ENCODE results near the gene WDR87.

The WDR87 gene

DNA sequence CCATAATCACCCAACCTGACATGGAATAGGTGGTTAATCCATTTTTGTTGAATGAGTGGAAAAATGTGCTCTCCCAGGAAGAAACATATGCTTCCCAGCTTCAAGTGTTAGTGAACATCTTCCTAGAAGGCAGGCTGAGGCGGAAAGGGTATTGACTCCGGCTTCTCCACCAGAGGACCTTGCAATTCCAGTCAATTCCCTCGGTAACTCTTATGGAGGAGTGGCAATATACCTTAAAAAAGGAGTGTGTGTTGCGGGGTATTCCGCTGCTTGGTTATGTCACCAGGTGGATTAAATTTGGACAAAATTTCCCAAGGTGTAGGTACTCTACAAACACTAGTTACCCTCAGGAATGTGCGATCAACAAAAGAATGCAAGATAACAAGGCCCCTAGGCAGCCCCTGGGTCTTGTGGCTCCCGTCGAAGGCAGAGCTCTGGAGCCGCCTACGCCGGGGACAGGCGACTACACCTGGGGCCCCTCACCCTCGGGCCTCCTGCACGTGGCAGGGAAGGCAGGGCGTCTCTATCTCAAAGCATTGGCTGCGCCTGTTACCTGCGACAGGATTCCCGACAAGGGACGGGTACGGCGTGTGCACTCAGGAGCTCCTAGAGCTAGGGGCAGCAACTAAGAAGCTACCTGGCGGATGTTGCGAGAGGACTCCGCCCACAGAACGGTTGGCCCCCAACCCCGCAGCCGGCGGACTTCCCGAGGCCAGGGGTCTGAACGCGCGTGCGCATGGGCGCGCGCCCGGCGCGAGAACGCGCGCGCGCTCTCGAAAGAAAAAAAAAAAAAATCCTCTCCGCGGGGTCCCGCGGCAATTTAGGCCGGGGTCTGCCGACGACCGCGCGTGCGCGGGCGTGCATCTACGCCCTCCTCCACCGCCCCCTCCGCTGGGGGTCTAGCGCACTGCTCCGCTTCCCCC is at the start of gene WDR87:
Gene WDR87, minus strand, starts transcription at position 649 of the 923 bp plus-strand sequence. CDS start 8,355 bp downstream, outside the sequence.
- peak; percentile 68 for DNase-seq

- DNase-seq: no peak
Observed at GRCh38 chr19:37955986-37956385, 49.6 kb upstream of the WDR87 start.

GRCh38 chr19:37954421-37954874 is 48.1 kb upstream of the WDR87 start:
- no peak for DNase-seq

DNA sequence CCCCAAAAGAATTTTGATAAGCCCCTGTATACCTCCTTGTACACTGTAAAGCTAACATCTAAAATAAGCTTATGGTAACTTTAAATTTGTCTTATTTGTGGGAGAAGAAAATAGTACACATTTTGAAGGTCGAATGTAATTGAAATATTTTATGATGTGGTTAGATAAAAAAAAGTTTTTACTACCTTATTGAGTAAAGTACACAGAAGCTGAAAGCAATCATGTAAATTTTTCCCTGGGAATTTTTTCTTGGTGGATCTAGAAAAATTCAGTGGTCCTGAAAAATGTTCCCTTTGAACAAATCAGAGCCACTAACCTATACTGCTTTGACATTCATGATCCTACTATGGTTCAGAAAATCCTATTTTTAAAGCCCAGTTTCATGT is 47.5 kb upstream of the WDR87 start:
- DNase-seq: no peak

- DNase-seq: no peak
Observed at GRCh38 chr19:37953171-37953917, 47.0 kb upstream of the WDR87 start.

DNA sequence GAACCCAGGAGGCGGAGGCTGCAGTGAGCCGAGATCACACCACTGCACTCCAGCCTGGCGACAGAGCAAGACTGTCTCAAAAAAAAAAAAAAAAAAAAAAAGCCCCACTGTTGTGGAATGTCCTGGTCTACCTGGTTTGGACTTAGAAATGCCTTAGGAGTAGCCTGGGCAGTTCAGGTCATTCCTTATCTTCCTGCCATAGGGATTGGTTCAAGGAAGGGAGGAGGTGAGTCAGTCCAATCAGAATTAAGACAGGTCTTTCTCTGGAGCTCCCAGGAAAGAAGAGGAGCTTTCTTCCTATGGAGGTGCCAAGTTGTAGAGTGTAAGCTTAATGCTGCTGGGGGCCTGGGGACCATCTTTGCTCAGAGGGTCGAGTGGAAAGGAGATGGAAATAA is 45.4 kb upstream of the WDR87 start:
- DNase-seq: no peak

DNA sequence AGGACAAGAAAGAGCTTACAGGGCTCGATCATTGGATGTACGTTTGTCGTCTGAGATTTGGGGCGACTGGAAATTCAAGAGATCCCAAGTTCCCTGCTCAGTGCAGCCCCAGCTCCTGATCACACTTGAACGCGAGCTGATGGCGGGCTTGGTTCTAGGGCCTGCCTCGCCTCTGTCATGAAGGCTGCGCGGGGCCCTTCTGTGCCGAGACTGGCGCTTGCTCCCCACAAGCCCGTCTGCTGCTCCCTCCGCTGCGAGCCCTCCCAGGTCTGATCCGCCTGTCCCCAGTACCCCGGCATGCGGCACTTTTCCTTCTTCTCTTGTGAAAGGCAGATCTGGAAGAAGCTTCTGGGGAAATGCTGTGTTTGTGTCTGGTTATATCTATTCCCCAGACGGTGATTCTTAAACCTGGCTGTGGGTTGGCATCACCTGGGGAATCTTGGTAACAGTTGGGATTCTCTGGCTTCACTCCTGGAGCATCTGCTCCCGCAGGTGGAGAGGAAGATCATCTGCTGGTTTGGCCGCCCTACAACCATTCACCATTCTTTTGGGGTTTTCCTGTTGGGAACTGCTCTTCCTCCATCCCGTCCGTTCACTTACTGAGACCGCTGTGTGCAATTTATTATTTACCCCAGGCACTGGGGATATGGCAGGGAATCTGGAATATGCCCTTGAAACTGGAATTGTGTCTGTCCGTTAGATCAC is 44.2 kb upstream of the WDR87 start:
- no peak for DNase-seq

DNA sequence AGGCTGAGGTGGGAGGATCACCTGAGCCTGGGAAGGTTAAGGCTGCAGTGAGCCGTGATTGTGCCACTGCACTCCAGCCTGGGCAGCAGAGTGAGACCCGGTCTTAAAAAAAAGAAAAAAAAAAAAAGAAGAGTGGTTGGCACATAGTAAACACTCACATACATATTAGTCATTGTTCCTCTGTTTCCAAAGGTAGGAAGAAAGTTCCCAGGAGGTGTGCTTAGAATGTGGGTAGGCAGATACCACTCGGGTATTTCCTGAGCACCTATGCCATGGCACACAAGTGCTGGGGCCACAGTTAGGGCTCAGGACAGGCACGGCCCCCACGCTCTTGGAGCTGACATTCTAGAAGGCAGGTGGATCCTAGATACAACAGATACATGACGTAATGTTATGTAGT is 42.0 kb upstream of the WDR87 start:
- no peak for DNase-seq

GRCh38 chr19:37947778-37948177 is 41.4 kb upstream of the WDR87 start:
- no peak for DNase-seq

GRCh38 chr19:37946132-37946531 is 39.7 kb upstream of the WDR87 start:
- no peak for DNase-seq

DNA sequence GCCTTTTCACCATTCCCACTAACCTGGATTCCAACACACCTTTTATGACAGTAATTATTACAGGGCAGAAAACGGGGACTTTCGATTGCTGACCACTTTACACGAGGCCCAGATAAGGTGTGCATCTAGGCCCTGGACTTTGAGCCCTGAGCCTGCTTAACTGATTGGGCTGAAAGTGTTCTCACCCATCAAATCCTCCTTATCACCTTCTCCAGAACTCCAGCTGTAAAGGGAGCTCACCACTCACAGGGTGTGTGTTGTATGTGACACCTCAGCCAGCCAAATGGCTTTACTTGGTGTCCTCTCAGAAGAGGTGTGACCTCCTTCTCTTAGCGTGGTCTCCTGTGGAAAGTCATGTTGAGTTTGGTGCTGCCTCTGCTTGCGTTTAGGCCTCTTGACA is 37.1 kb upstream of the WDR87 start:
- DNase-seq: no peak

GRCh38 chr19:37942516-37942902 is 36.1 kb upstream of the WDR87 start:
- no peak for DNase-seq

DNA sequence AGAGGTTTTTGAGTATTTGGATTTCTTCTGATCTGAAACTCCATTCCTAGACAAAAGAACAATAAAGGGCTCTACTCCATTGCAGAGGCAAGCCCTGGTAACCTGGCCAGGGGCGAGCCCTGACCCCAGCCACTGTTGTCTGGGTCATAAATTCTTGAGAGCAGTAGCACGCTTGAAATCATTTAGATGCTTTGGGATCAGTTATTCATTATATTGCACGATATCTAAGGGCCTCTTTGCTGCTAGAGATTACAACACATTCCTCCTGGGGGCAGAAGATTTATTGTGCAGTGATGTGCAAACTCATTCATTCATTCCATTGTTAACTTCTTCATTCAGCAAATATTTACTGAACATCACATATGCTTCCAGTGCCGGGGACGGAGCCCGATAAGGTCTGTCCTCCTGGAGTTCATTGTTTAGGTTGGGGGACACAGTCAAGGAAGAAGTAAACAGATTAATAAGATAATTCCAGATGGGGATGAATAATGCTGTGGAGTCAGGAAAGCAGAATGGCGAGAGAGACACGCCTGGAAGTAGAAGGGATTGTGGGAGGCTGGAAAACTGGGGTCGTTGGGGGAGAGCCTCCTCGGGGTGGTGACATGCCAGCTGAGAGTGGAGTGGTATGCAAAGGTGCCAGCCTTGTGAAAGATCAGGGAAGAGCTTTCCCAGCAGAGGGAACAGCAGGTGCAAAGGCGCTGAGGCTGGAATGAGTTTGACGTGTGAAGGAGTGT is 35.6 kb upstream of the WDR87 start:
- no peak for DNase-seq

- DNase-seq: no peak
Observed at GRCh38 chr19:37938353-37938752, 32.0 kb upstream of the WDR87 start.

GRCh38 chr19:37936886-37937285 is 30.5 kb upstream of the WDR87 start:
- no peak for DNase-seq

GRCh38 chr19:37936166-37936565 is 29.8 kb upstream of the WDR87 start:
- DNase-seq: no peak

DNA sequence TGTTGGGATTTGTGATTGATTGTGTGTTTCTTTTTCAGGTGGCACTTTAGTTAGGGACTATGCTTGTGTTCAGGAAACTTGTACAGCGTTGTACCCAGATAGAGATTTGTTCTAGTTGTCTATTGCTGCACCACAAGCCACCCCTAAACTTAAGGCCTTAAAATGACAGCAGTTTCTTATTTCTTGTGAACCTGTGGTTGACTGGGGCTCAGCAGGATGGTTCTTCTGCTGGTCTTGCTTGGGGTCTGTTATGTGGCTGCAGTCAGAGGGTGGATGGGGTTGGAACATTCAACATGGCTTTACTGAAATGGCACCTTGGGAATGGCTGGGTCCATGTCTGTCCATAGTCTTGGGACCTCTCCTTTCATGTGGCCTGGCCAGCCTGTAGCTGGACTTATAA is 28.9 kb upstream of the WDR87 start:
- DNase-seq: no peak

GRCh38 chr19:37933937-37934358 is 27.6 kb upstream of the WDR87 start:
- no peak for DNase-seq

DNA sequence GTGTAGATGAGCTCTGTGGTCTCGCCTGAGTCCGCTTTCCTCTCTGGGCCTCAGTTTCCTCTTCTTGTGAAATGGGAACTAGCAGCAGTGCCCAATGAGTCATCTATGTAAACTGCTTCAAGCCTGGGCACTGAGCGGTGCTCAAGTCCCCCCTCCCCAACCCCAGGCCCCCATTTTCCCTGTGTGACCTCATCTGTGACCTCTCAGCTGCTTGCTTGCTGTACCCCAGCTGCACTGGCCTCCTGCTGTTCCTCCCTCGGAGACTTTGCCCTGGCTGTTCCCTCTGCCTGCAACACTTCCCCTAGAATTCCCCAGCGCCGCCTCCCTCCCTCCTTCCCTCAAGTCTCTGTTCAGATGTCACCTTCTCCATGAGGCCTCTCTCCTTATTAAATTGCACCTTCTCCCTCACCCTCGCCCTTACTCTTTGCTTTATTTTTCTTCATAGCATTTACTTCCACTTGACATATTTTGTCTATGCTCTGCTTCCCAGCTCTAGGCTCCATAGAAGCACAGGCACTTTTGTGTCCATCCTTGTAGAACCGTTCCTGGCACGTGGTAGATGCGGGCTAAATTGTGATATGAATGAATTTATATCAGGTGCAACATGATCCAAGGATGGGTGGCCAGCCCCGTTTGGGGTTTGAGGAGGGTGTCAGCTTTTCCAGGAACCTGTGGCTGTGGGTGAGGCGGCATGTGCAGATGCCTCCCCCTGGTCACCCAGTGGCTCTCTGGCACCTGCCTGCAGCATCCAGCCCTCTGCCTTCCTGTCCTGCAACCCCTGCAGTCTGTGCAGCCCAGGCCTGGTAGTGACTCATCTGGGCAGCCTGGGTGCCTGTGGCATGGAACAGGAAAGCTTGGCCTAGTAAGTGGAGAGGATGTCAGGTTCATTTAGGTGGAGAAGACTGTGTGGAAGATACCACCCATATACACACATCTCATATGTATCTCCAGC is 26.9 kb upstream of the WDR87 start:
- no peak for DNase-seq

- no peak for DNase-seq
Observed at GRCh38 chr19:37931881-37932655, 25.7 kb upstream of the WDR87 start.

- DNase-seq: no peak
Observed at GRCh38 chr19:37930416-37930815, 24.0 kb upstream of the WDR87 start.

Measured in CD4-positive, alpha-beta T cell treated with Interleukin-17A for 1 hour (primary cell).